Nephron progenitor cell (in vitro differentiated cells): Measurements from ENCODE around the gene ABHD2.

Experiments used
- DNase-seq: peaks from one replicate; pipeline ENCODE4 v3.0.0; 2021
- H3K27ac Mint-ChIP-seq: 2 replicates; pipeline ENCODE4 v1.8.0; 2021; ENCODE audit warnings: mild to moderate bottlenecking, moderate library complexity, mixed read lengths
- H3K27me3 Mint-ChIP-seq: 2 replicates; pipeline ENCODE4 v1.8.0; 2021; ENCODE audit warnings: mild to moderate bottlenecking, low read depth, mixed read lengths; ENCODE audit not compliant: poor library complexity
- H3K36me3 Mint-ChIP-seq: 2 replicates; pipeline ENCODE4 v1.8.0; 2021; ENCODE audit warnings: low read depth, mixed read lengths
- H3K4me1 Mint-ChIP-seq: 2 replicates; pipeline ENCODE4 v1.8.0; 2021; ENCODE audit warnings: mixed read lengths
- H3K4me3 Mint-ChIP-seq: 2 replicates; pipeline ENCODE4 v1.8.0; 2021; ENCODE audit warnings: mild to moderate bottlenecking, moderate library complexity, mixed read lengths
- H3K9me3 Mint-ChIP-seq: 2 replicates; pipeline ENCODE4 v1.8.0; 2021; ENCODE audit warnings: mild to moderate bottlenecking, moderate library complexity, mixed read lengths
- TF ChIP-seq, protein P1 (sequence below): fragments of 200-600 bp; sonication (generic); IDR thresholded peaks from 2 replicates; pipeline ENCODE4 v1.5.0; 2021; ENCODE audit warnings: antibody characterized with exemption

ABHD2 gene

DNA sequence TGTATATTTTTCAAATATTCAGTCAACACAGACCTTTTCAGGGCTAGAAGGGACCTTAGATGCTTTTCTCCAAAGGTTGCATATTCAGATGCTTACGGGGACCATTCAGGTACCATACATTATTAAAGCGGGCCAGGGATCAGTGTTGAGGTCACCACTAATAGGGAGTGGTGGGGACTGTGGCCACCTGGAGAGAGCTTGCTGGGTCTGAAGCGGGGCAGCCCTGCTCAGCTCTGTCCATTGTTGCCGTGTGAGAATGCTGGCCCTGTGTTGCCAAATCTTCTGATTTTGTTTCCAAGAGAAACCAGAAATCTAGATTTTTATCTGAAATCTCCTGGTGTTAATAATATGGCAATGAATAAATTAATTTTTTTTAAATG lies 23.7 kb downstream of the ABHD2 start:
- no peaks in the 10 kb centered on the region for H3K27me3 Mint-ChIP-seq
- H3K27ac Mint-ChIP-seq: no peak overlapping the region
- TF ChIP-seq, protein P1, sequence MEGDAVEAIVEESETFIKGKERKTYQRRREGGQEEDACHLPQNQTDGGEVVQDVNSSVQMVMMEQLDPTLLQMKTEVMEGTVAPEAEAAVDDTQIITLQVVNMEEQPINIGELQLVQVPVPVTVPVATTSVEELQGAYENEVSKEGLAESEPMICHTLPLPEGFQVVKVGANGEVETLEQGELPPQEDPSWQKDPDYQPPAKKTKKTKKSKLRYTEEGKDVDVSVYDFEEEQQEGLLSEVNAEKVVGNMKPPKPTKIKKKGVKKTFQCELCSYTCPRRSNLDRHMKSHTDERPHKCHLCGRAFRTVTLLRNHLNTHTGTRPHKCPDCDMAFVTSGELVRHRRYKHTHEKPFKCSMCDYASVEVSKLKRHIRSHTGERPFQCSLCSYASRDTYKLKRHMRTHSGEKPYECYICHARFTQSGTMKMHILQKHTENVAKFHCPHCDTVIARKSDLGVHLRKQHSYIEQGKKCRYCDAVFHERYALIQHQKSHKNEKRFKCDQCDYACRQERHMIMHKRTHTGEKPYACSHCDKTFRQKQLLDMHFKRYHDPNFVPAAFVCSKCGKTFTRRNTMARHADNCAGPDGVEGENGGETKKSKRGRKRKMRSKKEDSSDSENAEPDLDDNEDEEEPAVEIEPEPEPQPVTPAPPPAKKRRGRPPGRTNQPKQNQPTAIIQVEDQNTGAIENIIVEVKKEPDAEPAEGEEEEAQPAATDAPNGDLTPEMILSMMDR: no peak
- no peaks in the 10 kb centered on the region for H3K9me3 Mint-ChIP-seq
- H3K36me3 Mint-ChIP-seq: peaks cover 7% of the 10 kb centered on the region
- no peak overlapping the region for H3K4me3 Mint-ChIP-seq
- no peak for DNase-seq
- peaks cover 91% of the 10 kb centered on the region for H3K4me1 Mint-ChIP-seq

DNA sequence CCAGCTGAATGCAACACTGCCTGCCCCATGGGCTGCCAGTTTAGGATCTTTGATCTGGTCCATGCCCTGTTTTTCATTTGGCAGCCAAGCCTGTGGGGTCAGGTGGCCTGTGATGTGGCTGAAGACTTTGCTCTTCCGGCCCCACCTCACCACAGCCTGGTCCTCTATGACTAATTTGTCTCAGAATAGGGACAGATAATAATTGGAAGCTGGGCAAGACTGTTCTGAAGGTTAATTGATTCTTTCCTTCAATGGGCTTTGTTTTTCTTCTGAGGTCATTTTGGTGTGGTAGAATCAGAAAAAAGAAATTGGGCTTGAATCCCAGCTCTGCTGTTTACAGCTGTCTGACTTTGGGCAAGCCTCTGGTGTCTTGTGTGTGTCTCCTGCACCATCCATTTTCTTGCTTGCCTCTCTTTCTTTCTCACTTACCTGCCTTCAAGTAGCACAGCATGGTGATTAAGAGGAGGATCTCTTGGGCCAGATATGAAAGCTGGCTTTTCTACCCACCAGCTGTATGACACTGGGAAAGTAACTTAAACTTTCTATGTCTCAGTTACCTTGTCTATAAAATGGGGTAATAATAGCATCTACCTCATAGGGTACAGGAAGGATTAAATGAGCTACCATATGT lies 24.2 kb downstream of the ABHD2 start:
- Mint-ChIP-seq H3K4me1 (peaks cover 88% of the 10 kb centered on the region), H3K27ac (no peak overlapping the region), H3K36me3 (peaks cover 10% of the 10 kb centered on the region), H3K27me3 (no peaks in the 10 kb centered on the region), H3K9me3 (no peaks in the 10 kb centered on the region), H3K4me3 (no peak overlapping the region)
- DNase-seq: no peak
- TF ChIP-seq, protein P1: no peak

DNA sequence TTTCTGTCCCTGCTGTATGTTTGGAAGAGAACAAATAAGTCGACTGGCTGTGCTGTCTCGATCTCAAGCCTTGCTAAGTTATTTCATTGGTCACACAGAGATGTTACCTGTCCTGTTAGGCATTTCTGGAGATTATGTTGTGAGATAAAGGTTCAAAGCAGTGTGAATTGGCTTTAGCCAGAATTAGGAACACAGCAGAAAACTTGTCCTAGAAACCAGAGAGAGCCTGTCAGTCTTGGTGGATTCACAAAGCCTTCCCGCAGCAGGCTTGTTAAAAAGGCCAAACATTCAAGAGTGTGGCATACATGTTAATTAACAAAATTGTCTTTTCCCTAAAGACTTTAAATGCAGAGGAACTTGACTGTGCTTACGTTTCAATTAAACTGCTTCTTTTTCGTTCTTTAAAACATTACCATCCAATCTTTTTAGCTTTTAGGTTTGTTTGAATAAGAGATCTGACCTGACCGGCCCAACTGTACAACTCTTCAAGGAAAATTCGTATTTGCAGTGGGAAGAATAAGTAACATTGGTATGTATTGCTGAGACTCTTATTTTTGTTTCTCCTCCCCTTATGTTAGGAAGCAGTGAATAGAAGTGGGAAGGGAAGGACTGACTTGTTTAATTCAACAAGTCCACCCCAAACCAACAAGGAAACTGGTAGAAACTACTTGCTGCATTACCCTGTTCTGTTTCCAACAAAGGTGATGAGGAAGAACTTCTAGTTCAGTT lies 25.2 kb downstream of the ABHD2 start:
- H3K9me3 Mint-ChIP-seq: no peaks in the 10 kb centered on the region
- H3K27me3 Mint-ChIP-seq: no peaks in the 10 kb centered on the region
- H3K4me3 Mint-ChIP-seq: no peak overlapping the region
- no peak for DNase-seq
- H3K27ac Mint-ChIP-seq: peak overlapping the region; percentile 32
- TF ChIP-seq, protein P1: no peak
- H3K4me1 Mint-ChIP-seq: peaks cover 81% of the 10 kb centered on the region
- H3K36me3 Mint-ChIP-seq: peaks cover 14% of the 10 kb centered on the region

DNA sequence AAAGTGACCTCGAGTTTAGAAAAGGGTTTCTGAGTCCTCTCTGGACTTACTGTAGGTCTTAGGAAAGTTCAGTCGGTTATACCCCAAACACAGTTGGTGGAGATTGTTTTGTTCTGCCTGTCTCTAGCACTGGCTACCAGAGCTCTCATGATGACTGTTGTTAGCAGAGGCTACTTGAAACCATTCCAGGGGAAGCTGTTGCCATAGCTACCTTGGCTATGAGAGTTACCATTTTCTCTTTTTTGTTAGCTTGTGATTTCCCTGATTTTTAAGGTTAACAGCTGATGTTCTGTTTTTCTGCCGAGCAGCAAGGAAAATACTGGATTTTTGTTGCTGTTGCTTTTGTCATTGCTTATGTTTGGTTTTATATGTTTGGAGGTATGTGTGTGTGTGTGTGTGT lies 26.7 kb downstream of the ABHD2 start:
- peaks cover 79% of the 10 kb centered on the region for H3K4me1 Mint-ChIP-seq
- H3K27ac Mint-ChIP-seq: peak overlapping the region; percentile 91
- no peaks in the 10 kb centered on the region for H3K9me3 Mint-ChIP-seq
- DNase-seq: no peak
- H3K27me3 Mint-ChIP-seq: no peaks in the 10 kb centered on the region
- peaks cover 27% of the 10 kb centered on the region for H3K36me3 Mint-ChIP-seq
- TF ChIP-seq, protein P1: no peak
- H3K4me3 Mint-ChIP-seq: peak overlapping the region; percentile 39

DNA sequence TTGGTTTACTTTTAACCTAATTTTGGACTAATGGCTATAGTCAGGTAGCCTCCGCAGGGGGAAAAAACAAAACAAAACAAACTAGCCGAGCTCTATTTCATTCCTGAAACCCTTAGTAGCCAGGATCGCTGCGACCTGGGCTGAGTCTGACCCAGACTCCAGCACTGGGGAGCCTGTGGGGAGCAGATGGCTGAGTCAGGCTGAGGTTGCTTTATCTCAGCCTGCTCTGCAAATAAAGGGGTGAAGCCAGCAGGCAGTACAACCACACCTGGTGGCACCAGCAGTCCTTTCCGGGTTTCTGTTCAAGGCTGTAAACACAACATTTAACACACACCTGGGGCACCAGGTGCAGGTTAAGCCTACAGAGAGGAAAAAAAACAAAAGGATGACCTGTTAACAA lies 27.3 kb downstream of the ABHD2 start:
- Mint-ChIP-seq H3K36me3 (peaks cover 29% of the 10 kb centered on the region), H3K27ac (no peak overlapping the region), H3K9me3 (no peaks in the 10 kb centered on the region), H3K4me1 (peaks cover 77% of the 10 kb centered on the region), H3K4me3 (no peak overlapping the region), H3K27me3 (no peaks in the 10 kb centered on the region)
- DNase-seq: no peak
- TF ChIP-seq, protein P1: no peak

DNA sequence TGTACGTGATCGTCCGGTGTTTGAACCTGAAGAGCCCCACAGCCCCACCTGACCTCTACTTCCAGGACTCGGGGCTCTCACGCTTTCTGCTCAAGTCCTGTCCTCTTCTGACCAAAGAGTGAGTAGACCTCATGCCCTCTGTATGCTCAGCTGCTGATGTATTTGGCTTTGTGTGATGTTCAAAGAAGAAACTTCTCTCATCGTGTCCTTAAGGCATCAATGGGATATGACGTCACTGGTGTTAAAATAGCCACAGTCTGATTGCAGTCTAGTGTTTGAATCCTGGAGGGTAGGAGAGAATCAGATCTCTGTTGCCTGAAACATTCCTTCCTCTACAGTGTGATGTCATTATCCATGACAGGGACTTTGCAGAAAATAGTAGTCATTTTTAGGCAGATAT lies 28.1 kb downstream of the ABHD2 start:
- no peak for DNase-seq
- Mint-ChIP-seq H3K36me3 (peaks cover 36% of the 10 kb centered on the region), H3K9me3 (no peaks in the 10 kb centered on the region), H3K4me3 (no peak overlapping the region), H3K27ac (peak overlapping the region; percentile 34), H3K4me1 (peaks cover 77% of the 10 kb centered on the region), H3K27me3 (no peaks in the 10 kb centered on the region)
- TF ChIP-seq, protein P1: no peak
